Testis (tissue), 3 donors: ENCODE data around the gene SDHA. TPM values are rescaled to one million over a fixed set of nuclear protein-coding genes. Genes with fewer than 3 reads are reported as not detected.
"Not testable (repeated sequence)": the region's sequence is repeated elsewhere in the genome, so short reads cannot be mapped to it uniquely, and the experiment has no call there.

Experiments
- DNase-seq: peaks from one replicate; pipeline ENCODE4 v3.0.0-alpha.2; 2019
- H3K27ac ChIP-seq, 2 donors: fragments of 200-600 bp; sonication (generic); one replicate each; pipeline ENCODE4 v1.5.1; 2019
- H3K27me3 ChIP-seq: fragments of 200-600 bp; sonication (generic); one replicate; pipeline ENCODE4 v1.5.1; 2019
- H3K36me3 ChIP-seq: fragments of 200-600 bp; sonication (generic); one replicate; pipeline ENCODE4 v1.5.1; 2017; ENCODE audit warnings: low read depth; ENCODE audit errors: missing control alignments
- H3K4me1 ChIP-seq: fragments of 200-600 bp; sonication (generic); one replicate; pipeline ENCODE4 v1.5.1; 2019
- H3K4me3 ChIP-seq, 2 donors: fragments of 200-600 bp; sonication (generic); one replicate each; pipeline ENCODE4 v1.5.1; 2017 to 2019
- H3K9me3 ChIP-seq: fragments of 200-600 bp; sonication (generic); one replicate; pipeline ENCODE4 v1.5.1; 2017
- CTCF ChIP-seq, 3 experiments: fragments of 450-650 bp in 2 of 3; fragments of 200-600 bp in 1 of 3; sonication (generic) in 1 of 3; IDR thresholded peaks; one replicate each; pipeline ENCODE4 v1.5.1; 2016 to 2019; ENCODE audit warnings: antibody characterized with exemption in 3 of 3, mild to moderate bottlenecking in 2 of 3, moderate library complexity in 1 of 3
- POLR2A ChIP-seq: fragments of 450-650 bp; IDR thresholded peaks from one replicate; pipeline ENCODE4 v1.6.1; 2017; ENCODE audit warnings: antibody characterized with exemption, mild to moderate bottlenecking, moderate library complexity
- WGBS, 2 donors: methylation state at CpG; one replicate each; pipeline ENCODE4 v1.1.5; 2018; 5-methylcytosine and 5-hydroxymethylcytosine counted together
- intact Hi-C: fragments of 100-400 bp; cut with DNase I; formaldehyde crosslinking; loops from one replicate; pipeline ENCODE4 v1.15.1; 2023; ENCODE audit warnings: low total_unique reads
- polyA plus RNA-seq: library from polyadenylated mRNA; stranded (reverse); fragments of 350-450 nt; fragmentation: Illumina TruSeq; extraction: RNeasy Lipid Tissue Mini Kit (QIAGEN cat#74804); gene quantifications from one replicate; pipeline ENCODE4 v1.2.3, GENCODE V29; 2014; ENCODE audit warnings: low read depth, low replicate concordance; ENCODE audit not compliant: insufficient read depth
- total RNA-seq, 2 donors: library from RNA; depleted of rRNA; stranded (reverse); fragments of >200 nt; gene quantifications; one replicate each; pipeline ENCODE4 v1.2.3, GENCODE V29; 2016

SDHA gene
- total and polyA plus RNA-seq, 3 donors from 2014 or later: 96.9 to 195 (median 107) TPM

- no peak overlapping the region for H3K4me3 ChIP-seq
- TF ChIP-seq POLR2A: no peak
- no peak for TF ChIP-seq CTCF (IDR thresholded peaks at IDR 0.05)
- H3K36me3 ChIP-seq: no peaks in the 10 kb centered on the region
- no peaks in the 10 kb centered on the region for H3K27me3 ChIP-seq
- intact Hi-C loops: no loop called here
- no peaks in the 10 kb centered on the region for H3K9me3 ChIP-seq
- WGBS, 2 donors: 91 to 93% methylated on average over 15 of the region's 15 CpGs
- DNase-seq: no peak
- no peaks in the 10 kb centered on the region for H3K4me1 ChIP-seq
- H3K27ac ChIP-seq: no peak overlapping the region
These were observed 24.0 kb upstream of the SDHA start for GRCh38 chr5:194102-194501.

DNA sequence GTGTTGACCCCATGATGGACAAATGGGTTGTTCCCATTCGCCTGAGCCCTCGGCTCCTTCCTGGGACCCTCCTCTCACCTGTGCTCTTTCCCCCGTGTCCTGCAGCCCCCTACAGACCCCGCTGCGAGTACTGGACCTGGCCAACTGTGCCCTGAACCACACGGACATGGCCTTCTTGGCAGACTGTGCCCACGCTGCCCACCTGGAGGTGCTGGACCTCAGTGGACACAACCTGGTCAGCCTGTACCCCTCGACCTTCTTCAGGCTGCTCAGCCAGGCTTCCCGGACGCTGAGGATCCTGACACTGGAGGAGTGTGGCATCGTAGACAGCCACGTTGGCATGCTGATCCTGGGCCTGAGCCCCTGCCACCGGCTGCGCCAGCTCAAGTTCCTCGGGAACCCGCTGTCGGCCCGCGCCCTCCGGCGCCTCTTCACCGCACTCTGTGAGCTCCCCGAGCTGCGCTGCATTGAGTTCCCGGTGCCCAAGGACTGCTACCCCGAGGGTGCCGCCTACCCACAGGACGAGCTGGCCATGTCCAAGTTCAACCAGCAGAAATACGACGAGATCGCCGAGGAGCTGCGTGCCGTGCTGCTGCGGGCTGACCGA lies 23.4 kb upstream of the SDHA start:
- 94 to 96% methylated on average over 20 to 36 of the region's 36 CpGs for WGBS, 2 donors
- Histone ChIP-seq H3K27ac (no peak overlapping the region), H3K4me3 (no peak overlapping the region), H3K27me3 (no peaks in the 10 kb centered on the region), H3K36me3 (no peaks in the 10 kb centered on the region), H3K9me3 (no peaks in the 10 kb centered on the region), H3K4me1 (no peaks in the 10 kb centered on the region)
- TF ChIP-seq CTCF (IDR thresholded peaks at IDR 0.05): no peak
- no peak for TF ChIP-seq POLR2A
- DNase-seq: no peak
- intact Hi-C loops: no loop called here

- 81 to 85% methylated on average over 33 of the region's 33 CpGs for WGBS, 2 donors
- no peak overlapping the region for H3K4me3 ChIP-seq
- TF ChIP-seq CTCF (IDR thresholded peaks at IDR 0.05) (no peak), POLR2A (no peak)
- H3K9me3 ChIP-seq: no peaks in the 10 kb centered on the region
- H3K27ac ChIP-seq: no peak overlapping the region
- no peak for DNase-seq
- H3K36me3 ChIP-seq: no peaks in the 10 kb centered on the region
- H3K27me3 ChIP-seq: no peaks in the 10 kb centered on the region
- no peaks in the 10 kb centered on the region for H3K4me1 ChIP-seq
- intact Hi-C loops: no loop called here
These were observed 22.5 kb upstream of the SDHA start for GRCh38 chr5:195401-196160.

DNA sequence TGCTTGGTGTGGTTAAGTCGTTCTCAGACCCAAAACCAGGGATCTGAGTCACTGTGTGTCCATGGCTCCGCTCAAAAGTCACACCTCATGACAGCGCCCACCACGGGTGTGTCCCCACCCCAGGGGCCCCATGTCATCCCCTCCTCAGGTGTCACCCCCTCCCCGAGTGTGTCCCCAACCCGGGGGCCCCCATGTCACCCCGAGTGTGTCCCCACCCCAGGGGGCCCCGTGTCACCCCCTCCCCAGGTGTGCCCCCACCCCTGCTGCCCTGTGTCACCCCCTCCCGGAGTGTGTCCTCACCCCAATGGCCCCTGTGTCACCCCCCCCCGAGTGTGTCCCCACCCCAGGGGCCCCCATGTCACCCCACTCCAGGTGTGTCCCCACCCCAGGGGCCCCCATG lies 21.8 kb upstream of the SDHA start:
- Histone ChIP-seq H3K4me1 (no peaks in the 10 kb centered on the region), H3K9me3 (no peaks in the 10 kb centered on the region), H3K27ac (no peak overlapping the region), H3K36me3 (no peaks in the 10 kb centered on the region), H3K4me3 (no peak overlapping the region), H3K27me3 (no peaks in the 10 kb centered on the region)
- 91 to 92% methylated on average over 2 to 9 of the region's 10 CpGs for WGBS, 2 donors
- TF ChIP-seq CTCF (IDR thresholded peaks at IDR 0.05) (no peak), POLR2A (no peak)
- intact Hi-C loops: no loop called here
- no peak for DNase-seq

DNA sequence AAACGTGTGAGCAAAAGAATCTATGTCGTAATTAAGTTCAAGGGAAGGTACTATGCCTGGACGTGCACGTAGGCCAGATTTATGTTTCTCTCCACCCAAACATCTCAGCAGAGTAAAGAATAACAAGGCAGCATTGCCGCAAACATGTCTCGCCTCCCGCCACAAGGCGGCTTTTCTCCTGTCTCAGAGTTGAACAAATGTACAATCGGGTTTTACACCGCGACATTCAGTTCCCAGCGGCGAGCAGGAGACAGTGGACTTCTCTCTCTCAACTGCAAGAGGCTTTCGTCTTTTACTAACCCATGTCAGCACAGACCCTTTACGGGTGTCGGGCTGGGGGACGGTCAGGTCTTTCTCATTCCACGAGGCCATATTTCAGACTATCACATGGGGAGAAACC lies 21.1 kb upstream of the SDHA start:
- H3K27me3 ChIP-seq, H3K4me3 ChIP-seq, H3K27ac ChIP-seq, H3K4me1 ChIP-seq, DNase-seq, H3K36me3 ChIP-seq, H3K9me3 ChIP-seq, intact Hi-C loops: not testable (repeated sequence)
- WGBS, 2 donors: 31 to 39% methylated on average over 15 to 18 of the region's 18 CpGs
